ENCODE data around the gene CAMKV.

GRCh38 chr3:49839193-49839809 lies 30.4 kb downstream of the CAMKV start:
- TF ChIP-seq ZNF274 (IDR thresholded peaks at IDR 0.05; ENCODE audit: low read depth, low read length) (no peak), YY1 (IDR thresholded peaks at IDR 0.05; ENCODE audit: insufficient read depth, insufficient read length) (no peak)

Measured in NT2/D1 (cell line).